Daoy (cell line): Measurements from ENCODE around the gene OSM. TPM values are rescaled to one million over a fixed set of nuclear protein-coding genes. Genes with fewer than 3 reads are reported as not detected.

Experiments
- DNase-seq: peaks from one replicate; pipeline ENCODE4 v3.0.0-alpha.2; 2015; ENCODE audit warnings: low read depth
- total RNA-seq: library from RNA; depleted of rRNA; stranded (reverse); fragments of >200 nt; shearing (Covaris generic); gene quantifications from 2 replicates; pipeline ENCODE4 v1.2.3, GENCODE V29; 2014

OSM gene
- total RNA-seq, 1 experiment from 2014 or later, result 0.06 TPM

- DNase-seq, result no peak
Observed at GRCh38 chr22:30263883-30264282, 2.8 kb downstream of the OSM start.

DNA sequence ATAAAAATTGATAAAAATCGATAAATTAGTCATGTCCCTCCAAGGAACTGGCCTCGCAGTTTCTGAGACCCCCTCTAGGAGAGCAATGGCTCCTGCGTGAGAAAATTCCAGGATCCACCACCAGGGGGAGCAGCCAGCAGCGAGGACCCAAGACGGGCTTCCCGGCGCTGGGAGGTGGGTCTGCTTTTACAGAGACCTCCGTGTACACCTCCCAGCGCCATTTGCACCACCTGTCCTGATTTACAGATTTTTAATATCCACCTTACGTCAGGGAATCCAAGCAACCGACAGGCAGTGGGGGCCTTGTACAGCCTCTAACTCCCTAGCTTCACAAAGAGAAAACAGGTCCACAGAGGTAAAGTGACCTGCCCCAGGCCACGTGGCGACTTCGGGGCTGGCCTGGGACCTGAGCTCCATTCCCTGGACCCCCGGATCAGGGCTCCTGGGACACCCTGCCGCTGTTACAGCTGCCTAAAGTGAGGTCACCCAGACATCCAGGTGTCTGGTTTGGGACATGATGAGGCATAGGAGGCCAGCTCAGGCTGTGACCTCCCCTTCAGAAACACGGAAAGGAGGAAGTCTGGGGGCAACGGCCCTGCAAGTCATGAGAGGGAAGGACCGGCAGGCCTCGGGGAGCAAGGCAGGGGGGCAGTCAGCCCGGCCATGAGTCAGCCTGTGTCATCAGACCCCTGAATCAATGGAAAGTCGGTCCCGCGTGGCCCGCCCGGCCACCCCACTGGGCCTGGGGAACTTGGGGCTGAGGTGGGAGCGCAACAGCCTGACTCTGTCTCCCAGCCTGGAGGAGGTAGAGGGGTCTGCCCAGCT lies 3.5 kb downstream of the OSM start:
- DNase-seq, result peak; percentile 73

DNA sequence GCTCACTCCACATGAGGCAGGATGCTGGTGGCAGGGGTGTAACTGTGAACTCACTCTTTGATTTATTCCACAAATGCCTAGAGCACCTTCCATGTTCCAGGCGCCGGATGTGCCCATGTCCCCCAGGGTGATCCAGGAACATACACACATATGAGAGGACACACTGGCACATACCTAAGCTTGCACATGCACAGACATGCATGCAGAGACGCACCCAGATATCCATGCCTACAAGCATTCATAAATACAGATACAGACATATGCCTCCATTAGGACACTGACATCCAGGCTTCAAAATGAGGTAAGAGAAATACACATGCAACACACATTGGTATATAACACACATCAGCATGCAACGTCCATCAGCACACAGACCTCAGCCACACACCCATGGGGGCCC lies 4.5 kb downstream of the OSM start:
- no peak for DNase-seq

- DNase-seq, result no peak
Observed at GRCh38 chr22:30261134-30261533, 5.5 kb downstream of the OSM start.

GRCh38 chr22:30260682-30261081 lies 6.0 kb downstream of the OSM start:
- DNase-seq, result no peak

GRCh38 chr22:30260276-30260675 lies 6.4 kb downstream of the OSM start:
- DNase-seq, result no peak

- peak; percentile 80 for DNase-seq
Observed at GRCh38 chr22:30254314-30254713, 12.3 kb downstream of the OSM start.

DNA sequence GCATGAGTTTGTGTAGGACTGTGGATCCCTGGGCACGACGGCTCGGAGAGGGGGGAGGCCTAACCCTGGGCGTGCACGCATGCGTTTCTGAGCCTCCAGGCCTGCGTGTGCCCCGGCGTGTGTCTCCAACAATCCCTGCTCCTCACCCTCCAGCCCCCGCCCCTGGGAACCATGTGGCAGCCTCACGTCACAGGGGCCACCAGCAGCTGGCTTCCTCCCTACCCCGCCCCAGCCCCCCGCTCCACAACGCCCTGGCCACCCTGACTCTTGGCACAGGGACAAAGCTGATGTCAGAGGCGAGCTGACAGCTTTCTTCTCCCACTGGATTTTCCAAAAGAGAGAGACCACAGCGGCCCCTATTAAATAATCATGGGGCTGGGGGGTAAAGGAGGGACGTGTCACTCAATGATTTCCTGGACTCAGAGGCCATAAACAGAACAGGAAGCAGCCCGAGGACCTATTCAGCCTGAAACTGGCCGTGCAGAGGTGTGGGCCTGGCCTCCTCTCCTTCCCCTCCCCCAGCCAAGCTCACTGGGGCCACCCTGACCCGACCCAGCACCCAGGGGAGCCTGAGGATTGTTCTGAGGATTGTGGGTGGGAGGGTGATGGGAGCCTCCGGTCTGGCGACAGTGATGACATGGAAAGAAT lies 13.3 kb downstream of the OSM start:
- DNase-seq, result peak; percentile 97

DNA sequence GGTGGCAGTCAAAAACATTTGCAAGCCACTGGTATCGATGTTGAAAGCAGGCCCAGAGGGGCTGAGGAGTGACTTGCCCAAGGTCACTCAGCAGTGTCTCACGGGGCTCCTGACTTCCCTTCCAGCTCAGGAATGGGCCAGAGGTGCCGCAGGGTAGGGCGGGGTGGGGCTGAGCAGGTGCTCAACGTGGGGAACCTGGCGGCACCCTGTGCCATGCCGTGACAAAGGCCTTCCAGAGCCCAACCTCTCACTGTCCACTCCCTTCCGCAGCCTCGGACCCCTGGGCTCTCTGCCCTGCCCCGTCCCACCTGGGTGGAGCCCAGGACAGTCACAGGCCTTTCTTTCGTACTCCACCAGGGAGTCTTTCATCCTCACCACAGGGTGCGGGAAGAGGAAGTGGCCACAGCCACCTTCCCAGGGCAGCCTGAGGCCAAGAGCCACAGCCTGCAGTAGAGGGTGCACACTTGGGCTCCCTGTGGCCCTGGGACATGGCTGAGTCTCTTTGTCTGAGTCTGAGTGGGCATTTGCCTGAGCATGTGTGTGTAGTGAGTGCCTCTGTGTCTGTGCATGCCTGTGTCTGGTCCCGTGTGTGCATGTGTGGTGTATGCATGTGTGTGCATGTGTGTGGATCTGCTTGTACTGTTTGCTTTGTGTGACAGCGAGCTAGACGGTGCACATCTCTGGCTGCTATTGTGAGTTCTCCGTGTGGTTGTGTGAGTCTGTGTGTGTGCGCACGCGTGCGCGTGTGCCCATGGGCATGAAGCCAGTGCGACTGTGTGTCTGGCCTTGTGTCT lies 14.0 kb downstream of the OSM start:
- DNase-seq, result peak; percentile 70

DNA sequence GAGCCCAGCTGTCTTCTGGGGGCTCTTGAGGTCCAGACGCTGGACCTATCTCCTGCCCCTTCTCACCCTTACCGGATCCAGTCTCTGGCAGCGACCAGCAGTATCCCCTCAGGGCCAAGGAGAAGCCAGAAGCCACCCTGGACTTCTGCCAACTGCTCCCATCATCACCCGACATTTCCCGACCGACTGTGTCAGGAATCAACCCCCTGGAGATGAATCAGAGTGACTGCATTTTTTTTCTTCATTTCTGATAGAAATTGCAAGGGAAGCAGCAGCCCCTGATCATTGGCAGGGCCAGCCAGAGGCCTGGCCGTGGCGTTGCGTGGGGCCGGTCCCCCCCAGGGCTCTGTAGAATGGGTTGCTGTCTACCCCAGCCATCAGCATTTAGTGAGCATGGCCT lies 14.9 kb downstream of the OSM start:
- DNase-seq, result peak; percentile 90

GRCh38 chr22:30250661-30251267 lies 15.9 kb downstream of the OSM start:
- DNase-seq, result peak; percentile 95

- no peak for DNase-seq
Observed at GRCh38 chr22:30250039-30250565, 16.5 kb downstream of the OSM start.

- DNase-seq, result peak; percentile 59
Observed at GRCh38 chr22:30249049-30250038, 17.3 kb downstream of the OSM start.

DNA sequence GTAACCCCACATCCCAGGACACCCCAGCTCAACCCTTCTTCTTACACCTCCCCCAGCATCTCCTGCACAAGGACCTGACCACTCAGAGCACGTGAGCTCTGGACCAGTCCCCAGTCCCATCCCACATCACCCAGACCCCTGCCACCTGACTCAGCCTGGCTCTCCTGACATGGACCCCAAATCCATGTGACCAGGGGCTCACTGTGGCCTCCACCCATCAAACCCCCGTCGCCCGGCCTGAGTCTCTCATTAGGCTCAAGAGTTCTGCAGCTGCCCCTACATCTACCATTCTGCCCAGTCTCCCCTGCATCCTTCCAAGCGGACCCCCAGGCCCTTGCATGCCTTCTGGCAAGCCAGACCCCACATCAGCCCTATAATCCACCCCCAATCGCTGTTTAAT lies 18.2 kb downstream of the OSM start:
- DNase-seq, result peak; percentile 36

- DNase-seq, result peak; percentile 55
Observed at GRCh38 chr22:30247974-30248373, 18.7 kb downstream of the OSM start.

GRCh38 chr22:30247561-30247960 lies 19.1 kb downstream of the OSM start:
- DNase-seq, result peak; percentile 45

DNA sequence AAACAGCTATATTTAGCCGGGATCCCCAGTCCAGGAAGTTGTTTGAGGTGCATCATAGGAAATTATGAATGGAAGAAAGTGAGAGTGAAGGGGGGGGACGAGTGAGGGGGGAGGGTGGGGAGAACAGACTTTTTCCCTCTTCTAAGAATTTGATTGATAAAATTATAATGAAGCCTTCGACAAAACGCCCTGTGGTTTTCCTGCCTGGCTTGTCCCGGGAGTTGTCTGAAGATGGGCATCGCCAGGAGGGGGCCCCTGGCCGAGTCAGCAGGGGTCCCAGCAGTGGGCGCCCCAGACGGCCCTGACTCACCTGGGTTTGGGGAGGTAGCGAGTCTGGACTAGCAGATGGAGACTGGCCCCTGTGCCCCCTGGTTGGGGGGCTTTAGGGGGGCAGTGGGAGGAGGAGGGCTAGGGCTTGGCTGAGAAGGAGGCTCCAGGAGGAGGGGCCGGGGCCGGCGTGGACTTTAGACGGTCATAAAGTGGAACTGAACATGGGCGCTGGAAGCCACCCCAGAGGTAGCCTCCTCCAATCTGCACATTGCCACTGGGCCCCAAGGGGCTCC lies 19.8 kb downstream of the OSM start:
- DNase-seq, result peak; percentile 85

DNA sequence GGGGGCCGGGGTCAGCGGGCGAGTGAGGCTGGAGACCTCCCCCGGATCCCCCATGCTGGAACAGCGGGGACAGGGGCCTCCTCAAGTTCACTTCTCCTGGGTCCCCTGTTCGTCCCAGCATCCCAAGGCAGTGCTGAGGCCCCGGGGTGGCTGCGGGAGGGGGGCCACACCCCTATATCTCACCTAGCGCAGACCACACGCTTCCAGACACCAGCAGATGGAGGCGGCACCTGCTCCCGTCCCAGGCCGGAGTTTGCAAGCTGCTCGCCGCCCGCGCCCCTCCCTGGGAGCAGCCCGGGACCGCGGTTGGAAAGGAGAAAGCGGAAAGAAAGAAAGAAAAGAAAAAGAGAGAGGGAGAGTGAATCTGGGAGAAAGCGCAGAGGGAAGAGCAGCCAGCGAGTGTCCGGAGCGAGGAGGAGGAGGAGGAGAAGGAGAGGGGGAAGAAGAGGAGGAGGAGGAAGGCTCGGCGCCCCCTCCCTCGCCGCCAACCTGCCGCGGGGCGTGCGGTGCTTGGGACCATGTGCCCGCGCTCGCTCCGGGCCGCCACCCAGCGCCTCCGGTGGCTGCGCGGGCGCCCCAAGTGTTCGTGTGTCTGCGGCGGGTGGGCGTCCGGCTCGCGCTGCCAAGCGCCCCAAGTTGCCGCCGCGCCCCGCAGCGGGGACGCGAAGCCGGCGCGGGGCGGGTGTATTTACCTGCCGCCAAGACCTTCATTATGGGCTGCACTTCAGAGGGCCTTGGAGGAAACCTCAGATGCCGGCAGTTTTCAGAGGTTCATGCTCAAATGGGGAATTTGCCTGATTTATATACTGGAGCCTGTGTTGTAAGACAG lies 20.5 kb downstream of the OSM start, which contains the start of gene LIF:
LIF (minus strand) TSS at position 775 of the 829 bp plus-strand sequence; CDS start at position 711, 64 bp downstream.
- peak; percentile 69 for DNase-seq
